ENCODE data around the gene TBC1D8. TPM values are rescaled to one million over a fixed set of nuclear protein-coding genes. Genes with fewer than 3 reads are reported as not detected.
A peak's percentile ranks its signal among the peaks of the same experiment; 100 is the strongest.

TBC1D8 gene
- polyA plus RNA-seq, 4 donors, result 12.6 to 113 (median 28.2) TPM

DNA sequence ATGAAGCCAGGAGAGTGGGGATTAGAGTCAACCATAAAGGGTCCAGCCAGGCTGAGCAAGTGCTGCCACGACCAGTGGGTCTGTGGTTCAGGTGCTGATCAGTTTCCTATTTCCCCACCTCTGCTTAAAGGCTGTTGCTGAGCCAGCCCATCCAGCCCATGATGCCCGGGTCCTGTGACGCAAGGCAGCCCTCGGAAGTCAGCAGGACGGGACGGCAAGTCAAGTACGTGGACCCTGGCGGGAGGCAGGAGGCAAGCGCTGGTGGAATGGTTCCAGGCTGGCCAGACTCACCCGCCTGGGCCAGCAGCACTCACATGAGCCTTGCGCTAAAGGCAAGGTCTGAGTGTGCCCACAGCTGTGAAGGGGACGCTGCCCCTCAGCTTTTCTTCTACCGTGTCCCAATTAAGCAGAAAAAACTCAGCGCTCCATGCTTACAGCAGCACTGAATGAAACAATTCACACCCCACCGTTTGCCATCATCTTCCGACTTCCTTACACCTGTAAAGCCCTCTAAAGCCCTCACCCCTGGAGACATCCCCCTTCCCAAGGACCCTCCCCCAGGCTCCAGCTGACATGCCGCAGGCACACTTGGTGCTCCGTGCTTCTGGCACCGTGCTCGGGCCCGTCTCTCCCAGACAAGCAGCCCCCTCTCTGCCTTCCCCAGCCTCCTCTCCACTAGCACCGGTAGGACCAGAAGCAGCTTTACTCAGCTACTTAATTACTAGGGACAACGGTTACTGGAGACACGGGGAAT, 160.4 kb downstream of the TBC1D8 start:
- no peaks in the 10 kb centered on the region for H3K9me3 ChIP-seq (ENCODE audit: control insufficient read depth in 2 of 2, insufficient read depth in 1 of 2, low read depth in 1 of 2, low read length in 1 of 2)
- H3K4me3 ChIP-seq (ENCODE audit: low read depth in 1 of 3, low read length in 3 of 3), result no peak overlapping the region
- DNase-seq (no peak), FAIRE-seq (no peak)
- peaks cover 8 to 60% (median 12%) of the 10 kb centered on the region in 3 donors for H3K36me3 ChIP-seq (ENCODE audit: control insufficient read depth in 3 of 3, insufficient read depth in 2 of 3, low read depth in 1 of 3, low read length in 3 of 3)
- no peaks in the 10 kb centered on the region for H3K27me3 ChIP-seq (ENCODE audit: control insufficient read depth in 3 of 3, insufficient read depth in 3 of 3, low read length in 3 of 3)
- H3K27ac ChIP-seq (ENCODE audit: low read depth in 1 of 3, low read length in 2 of 3), result no peak overlapping the region
- H3K4me1 ChIP-seq (ENCODE audit: control insufficient read depth in 3 of 3, insufficient read depth in 2 of 3, low read depth in 1 of 3, low read length in 2 of 3), result no peaks in the 10 kb centered on the region
- WGBS, 3 donors, result 86 to 93% (median 90%) methylated on average over 24 of the region's 24 CpGs

DNA sequence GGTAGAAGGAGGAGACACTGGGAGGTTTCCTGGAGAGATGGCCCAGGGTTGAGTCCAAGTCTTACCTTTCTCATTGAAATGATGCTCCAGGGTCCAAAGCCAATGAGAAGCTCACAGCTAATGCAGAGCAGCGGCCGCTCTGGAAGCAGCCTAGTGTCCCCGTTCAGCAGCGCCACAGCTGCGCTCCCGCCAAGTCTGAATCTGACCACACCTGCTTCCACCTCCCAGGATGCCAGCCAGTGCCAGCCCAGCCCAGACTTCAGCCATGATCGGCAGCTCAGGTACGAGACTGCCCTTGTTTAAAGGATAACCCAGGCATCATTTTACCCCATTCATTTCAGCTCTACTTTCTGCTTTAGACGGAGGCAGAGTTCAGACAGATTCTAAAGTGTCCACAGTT, 161.0 kb downstream of the TBC1D8 start:
- no peaks in the 10 kb centered on the region for H3K9me3 ChIP-seq (ENCODE audit: control insufficient read depth in 2 of 2, insufficient read depth in 1 of 2, low read depth in 1 of 2, low read length in 1 of 2)
- no peaks in the 10 kb centered on the region for H3K27me3 ChIP-seq (ENCODE audit: control insufficient read depth in 3 of 3, insufficient read depth in 3 of 3, low read length in 3 of 3)
- FAIRE-seq (no peak), DNase-seq (no peak)
- no peak overlapping the region for H3K4me3 ChIP-seq (ENCODE audit: low read depth in 1 of 3, low read length in 3 of 3)
- WGBS, 3 donors, result 91 to 94% (median 92%) methylated on average over 9 of the region's 9 CpGs
- peaks cover 8 to 53% (median 11%) of the 10 kb centered on the region in 3 donors for H3K36me3 ChIP-seq (ENCODE audit: control insufficient read depth in 3 of 3, insufficient read depth in 2 of 3, low read depth in 1 of 3, low read length in 3 of 3)
- H3K4me1 ChIP-seq (ENCODE audit: control insufficient read depth in 3 of 3, insufficient read depth in 2 of 3, low read depth in 1 of 3, low read length in 2 of 3), result no peaks in the 10 kb centered on the region
- H3K27ac ChIP-seq (ENCODE audit: low read depth in 1 of 3, low read length in 2 of 3), result no peak overlapping the region

DNA sequence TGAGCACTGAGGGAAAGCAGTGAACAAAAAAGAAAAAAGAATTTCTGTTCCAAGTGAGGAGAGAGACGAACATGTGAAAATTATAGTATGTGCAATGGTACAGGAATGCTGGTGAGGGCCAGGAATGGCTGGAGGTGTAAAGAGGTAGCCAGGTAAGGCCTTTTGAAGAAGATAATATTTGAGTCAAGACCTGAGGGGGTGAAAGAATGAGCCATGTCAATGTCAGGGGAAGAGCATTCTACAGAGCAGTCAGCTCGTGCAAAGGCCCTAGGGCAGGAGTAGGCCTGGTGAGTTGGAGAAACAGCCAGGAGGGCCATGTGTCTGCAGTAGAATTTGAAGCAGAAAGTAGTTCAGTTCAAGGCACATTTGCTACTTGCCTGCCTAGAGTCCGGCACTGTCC, 161.5 kb downstream of the TBC1D8 start:
- DNase-seq (no peak), FAIRE-seq (no peak)
- Histone ChIP-seq H3K4me1 (ENCODE audit: control insufficient read depth in 3 of 3, insufficient read depth in 2 of 3, low read depth in 1 of 3, low read length in 2 of 3) (no peaks in the 10 kb centered on the region), H3K27ac (ENCODE audit: low read depth in 1 of 3, low read length in 2 of 3) (no peak overlapping the region), H3K4me3 (ENCODE audit: low read depth in 1 of 3, low read length in 3 of 3) (no peak overlapping the region), H3K36me3 (ENCODE audit: control insufficient read depth in 3 of 3, insufficient read depth in 2 of 3, low read depth in 1 of 3, low read length in 3 of 3) (peaks cover 8 to 49% (median 11%) of the 10 kb centered on the region in 3 donors), H3K9me3 (ENCODE audit: control insufficient read depth in 2 of 2, insufficient read depth in 1 of 2, low read depth in 1 of 2, low read length in 1 of 2) (no peaks in the 10 kb centered on the region), H3K27me3 (ENCODE audit: control insufficient read depth in 3 of 3, insufficient read depth in 3 of 3, low read length in 3 of 3) (no peaks in the 10 kb centered on the region)
- 94 to 97% (median 97%) methylated on average over 3 of the region's 3 CpGs for WGBS, 3 donors

DNA sequence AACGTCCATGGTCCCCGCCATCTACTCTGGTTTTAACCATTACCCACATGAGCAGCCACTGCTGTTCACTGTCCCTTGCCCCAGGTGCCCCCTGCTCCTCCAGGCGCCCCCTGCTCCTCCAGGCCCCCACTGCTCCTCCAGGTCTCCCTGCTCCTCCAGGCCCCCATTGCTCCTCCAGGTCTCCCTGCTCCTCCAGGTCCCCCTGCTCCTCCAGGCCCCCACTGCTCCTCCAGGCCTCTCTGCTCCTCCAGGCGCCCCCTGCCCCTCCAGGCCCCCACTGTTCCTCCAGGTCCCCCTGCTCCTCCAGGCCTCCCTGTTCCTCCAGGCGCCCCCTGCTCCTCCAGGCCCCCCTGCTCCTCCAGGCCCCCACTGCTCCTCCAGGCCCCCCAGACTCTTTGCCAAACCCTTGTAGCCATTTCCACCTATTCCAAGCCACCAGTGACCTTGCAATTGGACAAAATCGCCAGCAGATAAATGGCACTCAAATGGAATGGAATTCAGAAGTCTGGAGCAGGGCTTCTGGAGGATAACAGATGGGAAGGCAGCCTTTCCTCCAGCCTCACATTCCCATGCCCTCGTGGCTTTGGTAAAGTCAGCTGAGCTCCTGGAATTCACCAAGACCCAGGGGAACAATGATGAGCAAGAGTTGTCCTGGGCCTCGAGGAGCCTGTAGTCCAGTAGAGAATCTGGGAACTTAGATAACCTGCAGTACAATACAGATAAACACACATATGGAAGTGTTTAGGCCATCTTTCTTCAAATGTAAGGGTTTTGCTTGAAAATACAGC, 162.4 kb downstream of the TBC1D8 start:
- FAIRE-seq (no peak), DNase-seq (no peak)
- H3K36me3 ChIP-seq (ENCODE audit: control insufficient read depth in 3 of 3, insufficient read depth in 2 of 3, low read depth in 1 of 3, low read length in 3 of 3), result peaks cover 6 to 43% (median 8%) of the 10 kb centered on the region in 3 donors
- H3K9me3 ChIP-seq (ENCODE audit: control insufficient read depth in 2 of 2, insufficient read depth in 1 of 2, low read depth in 1 of 2, low read length in 1 of 2), result no peaks in the 10 kb centered on the region
- 82 to 90% (median 87%) methylated on average over 8 of the region's 8 CpGs for WGBS, 3 donors
- no peak overlapping the region for H3K4me3 ChIP-seq (ENCODE audit: low read depth in 1 of 3, low read length in 3 of 3)
- H3K27me3 ChIP-seq (ENCODE audit: control insufficient read depth in 3 of 3, insufficient read depth in 3 of 3, low read length in 3 of 3), result no peaks in the 10 kb centered on the region
- no peak overlapping the region for H3K27ac ChIP-seq (ENCODE audit: low read depth in 1 of 3, low read length in 2 of 3)
- no peaks in the 10 kb centered on the region for H3K4me1 ChIP-seq (ENCODE audit: control insufficient read depth in 3 of 3, insufficient read depth in 2 of 3, low read depth in 1 of 3, low read length in 2 of 3)

DNA sequence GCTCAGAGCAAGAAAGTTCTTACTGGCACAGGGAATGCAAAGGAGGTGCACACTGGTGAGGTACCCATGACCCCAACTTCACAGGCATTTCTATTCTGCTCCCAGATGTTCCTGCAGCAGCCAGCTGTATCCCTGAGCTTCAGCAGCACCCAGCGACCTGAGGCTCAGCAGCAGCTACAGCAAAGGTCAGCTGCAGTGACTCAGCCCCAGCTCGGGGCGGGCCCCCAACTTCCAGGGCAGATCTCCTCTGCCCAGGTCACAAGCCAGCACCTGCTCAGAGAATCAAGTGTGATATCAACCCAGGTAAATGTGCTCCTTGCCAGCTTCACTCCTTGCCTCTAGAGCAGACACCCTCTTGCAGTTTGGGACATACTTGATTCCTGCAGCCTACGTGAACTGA, 163.2 kb downstream of the TBC1D8 start:
- no peaks in the 10 kb centered on the region for H3K4me1 ChIP-seq (ENCODE audit: control insufficient read depth in 3 of 3, insufficient read depth in 2 of 3, low read depth in 1 of 3, low read length in 2 of 3)
- no peak overlapping the region for H3K4me3 ChIP-seq (ENCODE audit: low read depth in 1 of 3, low read length in 3 of 3)
- peaks cover 5 to 45% (median 8%) of the 10 kb centered on the region in 3 donors for H3K36me3 ChIP-seq (ENCODE audit: control insufficient read depth in 3 of 3, insufficient read depth in 2 of 3, low read depth in 1 of 3, low read length in 3 of 3)
- H3K27ac ChIP-seq (ENCODE audit: low read depth in 1 of 3, low read length in 2 of 3), result no peak overlapping the region
- FAIRE-seq (no peak), DNase-seq (no peak)
- no peaks in the 10 kb centered on the region for H3K9me3 ChIP-seq (ENCODE audit: control insufficient read depth in 2 of 2, insufficient read depth in 1 of 2, low read depth in 1 of 2, low read length in 1 of 2)
- H3K27me3 ChIP-seq (ENCODE audit: control insufficient read depth in 3 of 3, insufficient read depth in 3 of 3, low read length in 3 of 3), result no peaks in the 10 kb centered on the region
- 57 to 75% (median 62%) methylated on average over 4 of the region's 4 CpGs for WGBS, 3 donors

DNA sequence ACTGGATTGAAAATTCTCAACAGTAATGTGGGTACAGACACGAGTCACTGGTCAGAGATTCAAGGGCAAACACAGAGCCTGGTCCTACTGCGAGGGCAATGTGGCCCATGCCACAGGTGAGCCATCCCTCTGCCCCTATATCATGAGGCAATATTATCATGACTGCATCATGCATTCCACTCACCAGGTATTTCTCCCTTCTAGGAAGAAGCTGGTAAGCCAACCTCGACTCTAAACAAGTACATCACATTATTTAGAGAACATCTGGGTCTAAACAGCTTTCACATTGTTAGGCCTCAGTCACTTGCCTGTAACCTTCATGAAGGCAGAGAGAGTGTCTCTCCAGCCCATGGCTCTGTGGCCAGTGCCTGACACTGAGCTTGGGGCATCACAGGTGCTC, 163.6 kb downstream of the TBC1D8 start:
- Histone ChIP-seq H3K27me3 (ENCODE audit: control insufficient read depth in 3 of 3, insufficient read depth in 3 of 3, low read length in 3 of 3) (no peaks in the 10 kb centered on the region), H3K4me3 (ENCODE audit: low read depth in 1 of 3, low read length in 3 of 3) (no peak overlapping the region), H3K4me1 (ENCODE audit: control insufficient read depth in 3 of 3, insufficient read depth in 2 of 3, low read depth in 1 of 3, low read length in 2 of 3) (no peaks in the 10 kb centered on the region), H3K27ac (ENCODE audit: low read depth in 1 of 3, low read length in 2 of 3) (no peak overlapping the region), H3K9me3 (ENCODE audit: control insufficient read depth in 2 of 2, insufficient read depth in 1 of 2, low read depth in 1 of 2, low read length in 1 of 2) (no peaks in the 10 kb centered on the region), H3K36me3 (ENCODE audit: control insufficient read depth in 3 of 3, insufficient read depth in 2 of 3, low read depth in 1 of 3, low read length in 3 of 3) (peaks cover 5 to 48% (median 8%) of the 10 kb centered on the region in 3 donors)
- 90 to 93% (median 90%) methylated on average over 3 of the region's 3 CpGs for WGBS, 3 donors
- FAIRE-seq (no peak), DNase-seq (no peak)

DNA sequence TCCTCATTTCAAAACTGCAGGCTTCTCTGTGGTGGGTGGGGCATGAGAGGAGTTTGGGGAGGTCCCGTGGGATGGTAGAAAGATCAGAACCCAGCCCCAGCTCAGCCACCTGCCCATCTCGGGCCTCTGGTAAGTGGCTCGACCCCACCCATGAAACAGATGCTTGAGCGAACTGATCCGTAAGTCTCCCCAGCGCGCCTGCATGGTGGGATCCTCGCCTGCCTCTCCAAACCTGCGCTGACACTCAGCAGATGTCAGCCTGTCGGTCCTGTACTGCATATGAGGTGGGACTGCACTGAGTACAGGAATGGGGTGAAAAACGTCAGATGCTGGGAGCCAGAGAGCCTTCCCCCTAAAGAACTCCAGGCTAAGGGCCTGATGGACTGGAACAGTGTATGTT, 165.0 kb downstream of the TBC1D8 start:
- Histone ChIP-seq H3K9me3 (ENCODE audit: control insufficient read depth in 2 of 2, insufficient read depth in 1 of 2, low read depth in 1 of 2, low read length in 1 of 2) (no peaks in the 10 kb centered on the region), H3K27ac (ENCODE audit: low read depth in 1 of 3, low read length in 2 of 3) (no peak overlapping the region), H3K4me3 (ENCODE audit: low read depth in 1 of 3, low read length in 3 of 3) (no peak overlapping the region), H3K36me3 (ENCODE audit: control insufficient read depth in 3 of 3, insufficient read depth in 2 of 3, low read depth in 1 of 3, low read length in 3 of 3) (peaks cover 8 to 51% (median 8%) of the 10 kb centered on the region in 3 donors), H3K27me3 (ENCODE audit: control insufficient read depth in 3 of 3, insufficient read depth in 3 of 3, low read length in 3 of 3) (no peaks in the 10 kb centered on the region), H3K4me1 (ENCODE audit: control insufficient read depth in 3 of 3, insufficient read depth in 2 of 3, low read depth in 1 of 3, low read length in 2 of 3) (no peaks in the 10 kb centered on the region)
- no peak for DNase-seq
- WGBS, 3 donors, result 85 to 95% (median 89%) methylated on average over 11 of the region's 11 CpGs
- no peak for FAIRE-seq

DNA sequence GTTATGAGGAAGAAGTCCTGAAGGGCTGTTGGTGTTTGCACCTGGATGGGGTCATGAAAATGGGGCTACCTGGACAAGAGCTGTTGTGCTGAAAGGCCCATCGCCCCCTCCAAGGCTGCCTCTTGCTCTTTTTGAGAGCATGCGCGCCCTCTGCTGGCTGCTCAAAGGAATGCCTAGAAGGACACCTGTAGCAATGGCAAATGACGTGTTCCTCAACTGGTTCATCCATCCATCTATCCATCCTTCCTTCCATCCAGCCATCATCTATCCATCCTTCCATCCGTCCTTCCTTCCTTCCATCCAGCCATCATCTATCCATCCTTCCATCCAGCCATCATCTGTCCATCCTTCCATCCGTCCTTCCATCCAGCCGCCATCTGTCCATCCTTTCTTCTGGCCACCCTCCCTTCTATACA, 166.3 kb downstream of the TBC1D8 start:
- Histone ChIP-seq H3K9me3 (ENCODE audit: control insufficient read depth in 2 of 2, insufficient read depth in 1 of 2, low read depth in 1 of 2, low read length in 1 of 2) (no peaks in the 10 kb centered on the region), H3K27me3 (ENCODE audit: control insufficient read depth in 3 of 3, insufficient read depth in 3 of 3, low read length in 3 of 3) (no peaks in the 10 kb centered on the region), H3K4me1 (ENCODE audit: control insufficient read depth in 3 of 3, insufficient read depth in 2 of 3, low read depth in 1 of 3, low read length in 2 of 3) (no peaks in the 10 kb centered on the region), H3K36me3 (ENCODE audit: control insufficient read depth in 3 of 3, insufficient read depth in 2 of 3, low read depth in 1 of 3, low read length in 3 of 3) (peaks cover 5 to 42% (median 8%) of the 10 kb centered on the region in 3 donors), H3K27ac (ENCODE audit: low read depth in 1 of 3, low read length in 2 of 3) (no peak overlapping the region), H3K4me3 (ENCODE audit: low read depth in 1 of 3, low read length in 3 of 3) (no peak overlapping the region)
- DNase-seq (peak; percentile 67 to 80), FAIRE-seq (no peak)
- 29 to 32% (median 31%) methylated on average over 7 of the region's 7 CpGs for WGBS, 3 donors
